ENCODE results near the gene CTNNBIP1. TPM values are rescaled to one million over a fixed set of nuclear protein-coding genes. Genes with fewer than 3 reads are reported as not detected.

CTNNBIP1 gene
- total and polyA plus RNA-seq, 2 of the 8 experiments (the other 6 are each of a cell fraction or from before 2014, with no cell fraction given) = 40.9 to 46.6 TPM

- TF ChIP-seq, protein P1, sequence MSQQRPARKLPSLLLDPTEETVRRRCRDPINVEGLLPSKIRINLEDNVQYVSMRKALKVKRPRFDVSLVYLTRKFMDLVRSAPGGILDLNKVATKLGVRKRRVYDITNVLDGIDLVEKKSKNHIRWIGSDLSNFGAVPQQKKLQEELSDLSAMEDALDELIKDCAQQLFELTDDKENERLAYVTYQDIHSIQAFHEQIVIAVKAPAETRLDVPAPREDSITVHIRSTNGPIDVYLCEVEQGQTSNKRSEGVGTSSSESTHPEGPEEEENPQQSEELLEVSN (IDR thresholded peaks at IDR 0.05) = no peak
- no peak for TF ChIP-seq POLR2A (IDR thresholded peaks at IDR 0.05; ENCODE audit: control extremely low read depth in 1 of 2, low read depth in 2 of 2, low read length in 2 of 2)
- TF ChIP-seq KDM1A (IDR thresholded peaks at IDR 0.05; ENCODE audit: borderline replicate concordance, low read length) = no peak
- TF ChIP-seq RNF2 (IDR thresholded peaks at IDR 0.05; ENCODE audit: borderline replicate concordance, low read depth, low read length, missing control alignments, poor library complexity, severe bottlenecking) = no peak
- TF ChIP-seq KDM4A (IDR thresholded peaks at IDR 0.05; ENCODE audit: low read depth, low read length, severe bottlenecking) = no peak
- TF ChIP-seq, protein P2, sequence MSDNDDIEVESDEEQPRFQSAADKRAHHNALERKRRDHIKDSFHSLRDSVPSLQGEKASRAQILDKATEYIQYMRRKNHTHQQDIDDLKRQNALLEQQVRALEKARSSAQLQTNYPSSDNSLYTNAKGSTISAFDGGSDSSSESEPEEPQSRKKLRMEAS (IDR thresholded peaks at IDR 0.05) = no peak
- no peak for TF ChIP-seq EZH2 (IDR thresholded peaks at IDR 0.05; ENCODE audit: low read depth, low read length, severe bottlenecking)
- TF ChIP-seq SP2 (IDR thresholded peaks at IDR 0.05; ENCODE audit: low read length) = no peak
- no peak for TF ChIP-seq JUN (IDR thresholded peaks at IDR 0.05; ENCODE audit: low read depth, low read length)
- TF ChIP-seq HDAC2 (IDR thresholded peaks at IDR 0.05; ENCODE audit: borderline replicate concordance in 1 of 2, low read depth in 2 of 2, low read length in 2 of 2) = no peak
Measured at GRCh38 chr1:9884805-9885204, 25.3 kb downstream of the CTNNBIP1 start (continued).
